Measurements from ENCODE around the gene RNF26.

DNA sequence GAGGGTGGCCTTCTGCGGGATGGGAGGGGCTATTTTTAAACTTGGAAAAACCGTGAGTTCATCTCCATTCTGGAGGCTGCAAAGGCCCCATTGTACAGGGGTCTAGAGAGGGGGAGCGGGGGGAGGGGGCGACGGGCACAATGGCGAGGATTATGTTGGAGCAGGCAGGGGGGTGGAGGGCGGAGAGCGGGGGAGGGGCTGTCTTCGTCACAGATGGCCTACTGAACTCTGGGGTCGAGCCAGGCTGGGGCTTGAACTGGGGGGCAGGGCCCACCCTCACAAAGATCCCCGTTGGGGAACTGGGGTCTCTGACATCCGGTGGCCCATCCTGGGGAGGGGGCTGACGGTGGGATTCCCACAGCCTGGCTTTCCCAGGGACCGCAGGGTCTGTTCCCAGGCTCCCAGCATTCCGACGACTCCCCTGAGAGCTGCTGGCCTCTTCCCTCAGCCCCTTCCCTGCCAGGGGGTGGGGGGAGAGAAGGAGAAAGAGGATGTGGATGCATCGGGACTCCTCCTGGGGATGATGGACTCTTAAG is 14.0 kb upstream of the RNF26 start:
- TF ChIP-seq, protein P1, sequence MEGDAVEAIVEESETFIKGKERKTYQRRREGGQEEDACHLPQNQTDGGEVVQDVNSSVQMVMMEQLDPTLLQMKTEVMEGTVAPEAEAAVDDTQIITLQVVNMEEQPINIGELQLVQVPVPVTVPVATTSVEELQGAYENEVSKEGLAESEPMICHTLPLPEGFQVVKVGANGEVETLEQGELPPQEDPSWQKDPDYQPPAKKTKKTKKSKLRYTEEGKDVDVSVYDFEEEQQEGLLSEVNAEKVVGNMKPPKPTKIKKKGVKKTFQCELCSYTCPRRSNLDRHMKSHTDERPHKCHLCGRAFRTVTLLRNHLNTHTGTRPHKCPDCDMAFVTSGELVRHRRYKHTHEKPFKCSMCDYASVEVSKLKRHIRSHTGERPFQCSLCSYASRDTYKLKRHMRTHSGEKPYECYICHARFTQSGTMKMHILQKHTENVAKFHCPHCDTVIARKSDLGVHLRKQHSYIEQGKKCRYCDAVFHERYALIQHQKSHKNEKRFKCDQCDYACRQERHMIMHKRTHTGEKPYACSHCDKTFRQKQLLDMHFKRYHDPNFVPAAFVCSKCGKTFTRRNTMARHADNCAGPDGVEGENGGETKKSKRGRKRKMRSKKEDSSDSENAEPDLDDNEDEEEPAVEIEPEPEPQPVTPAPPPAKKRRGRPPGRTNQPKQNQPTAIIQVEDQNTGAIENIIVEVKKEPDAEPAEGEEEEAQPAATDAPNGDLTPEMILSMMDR (IDR thresholded peaks at IDR 0.05), result no peak
- no peak for TF ChIP-seq ZFX (IDR thresholded peaks at IDR 0.05; ENCODE audit: borderline replicate concordance)
